Sciatic nerve (tissue), 2 donors: Measurements from ENCODE around the gene NCAPD2. TPM values are rescaled to one million over a fixed set of nuclear protein-coding genes. Genes with fewer than 3 reads are reported as not detected.
"Not testable (repeated sequence)": the region's sequence is repeated elsewhere in the genome, so short reads cannot be mapped to it uniquely, and the experiment has no call there.

Experiments
- ATAC-seq: fragments of 200-7000 bp; cut with Tn5 transposase; one replicate; pipeline ENCODE4 v1.9.1; 2020; ENCODE audit warnings: mild to moderate bottlenecking, moderate library complexity
- DNase-seq: peaks from one replicate; pipeline ENCODE4 v3.0.0-alpha.2; 2020; ENCODE audit warnings: low spot score
- intact Hi-C: fragments of 100-400 bp; cut with DNase I; formaldehyde crosslinking; loops from one replicate; pipeline ENCODE4 v1.14.2; 2022
- total RNA-seq: library from RNA; stranded (reverse); fragmentation: NEBNext Ultra II Directional; extraction: Animal tissue kit (Norgen Biotek cat#: 25700); gene quantifications from one replicate; pipeline ENCODE4 v1.2.1, GENCODE V29; 2021
- donor health status: DM: no; HTN: no; CAD: no.
- donor health status: DM: no; HTN: no; CAD: no.

NCAPD2 gene
- total RNA-seq, 1 donor from 2014 or later = 21.3 TPM

GRCh38 chr12:6488240-6488639, 5.7 kb upstream of the NCAPD2 start:
- intact Hi-C loops = no loop called here
- DNase-seq (no peak), ATAC-seq (no peak)

- ATAC-seq = no peak
- DNase-seq = no peak
- intact Hi-C loops = no loop called here
Measured at GRCh38 chr12:6489449-6489848, 4.5 kb upstream of the NCAPD2 start.

- DNase-seq, ATAC-seq, intact Hi-C loops: not testable (repeated sequence)
Measured at GRCh38 chr12:6490673-6491072, 3.2 kb upstream of the NCAPD2 start.

- DNase-seq = peak; percentile 99
- ATAC-seq = peak; percentile 98
- intact Hi-C loops = loop anchor here (1.0 kb wide), 1 partner anchor 39 kb away; no protein-coding TSS in a partner anchor
Measured at GRCh38 chr12:6492838-6493496, 935 bp upstream of the NCAPD2 start, which contains the start of gene MRPL51. MRPL51 (minus strand) TSS chr12:6493262; CDS start chr12:6493136, 126 bp downstream.

GRCh38 chr12:6494258-6494743, 399 bp downstream of the NCAPD2 start:
- no peak for DNase-seq
- intact Hi-C loops = no loop called here
- no peak for ATAC-seq

- intact Hi-C loops = no loop called here
- no peak for DNase-seq
- no peak for ATAC-seq
Measured at GRCh38 chr12:6494968-6495367, 1.1 kb downstream of the NCAPD2 start.

GRCh38 chr12:6497291-6497690, 3.4 kb downstream of the NCAPD2 start:
- intact Hi-C loops, DNase-seq, ATAC-seq: not testable (repeated sequence)

- DNase-seq = no peak
- intact Hi-C loops = no loop called here
- ATAC-seq = no peak
Measured at GRCh38 chr12:6500466-6500865, 6.6 kb downstream of the NCAPD2 start.

GRCh38 chr12:6507102-6507998, 13.4 kb downstream of the NCAPD2 start:
- no peak for DNase-seq
- ATAC-seq = no peak
- intact Hi-C loops = no loop called here

GRCh38 chr12:6508087-6508486, 14.2 kb downstream of the NCAPD2 start:
- ATAC-seq (no peak), DNase-seq (no peak)
- intact Hi-C loops = no loop called here

GRCh38 chr12:6520186-6520585, 26.3 kb downstream of the NCAPD2 start:
- intact Hi-C loops = no loop called here
- ATAC-seq (no peak), DNase-seq (no peak)

- ATAC-seq (no peak), DNase-seq (no peak)
- intact Hi-C loops = no loop called here
Measured at GRCh38 chr12:6522193-6522592, 28.3 kb downstream of the NCAPD2 start.

- intact Hi-C loops = no loop called here
- ATAC-seq = no peak
- DNase-seq = no peak
Measured at GRCh38 chr12:6523708-6524107, 29.8 kb downstream of the NCAPD2 start.

GRCh38 chr12:6524648-6525047, 30.7 kb downstream of the NCAPD2 start:
- no peak for ATAC-seq
- intact Hi-C loops = no loop called here
- no peak for DNase-seq

- no peak for DNase-seq
- intact Hi-C loops = no loop called here
- ATAC-seq = no peak
Measured at GRCh38 chr12:6526201-6526600, 32.3 kb downstream of the NCAPD2 start.

GRCh38 chr12:6526766-6527525, 33.0 kb downstream of the NCAPD2 start:
- ATAC-seq (no peak), DNase-seq (no peak)
- intact Hi-C loops = no loop called here

- ATAC-seq = no peak
- DNase-seq = no peak
- intact Hi-C loops = no loop called here
Measured at GRCh38 chr12:6527711-6528110, 33.8 kb downstream of the NCAPD2 start.

GRCh38 chr12:6528539-6529235, 34.8 kb downstream of the NCAPD2 start:
- no peak for ATAC-seq
- intact Hi-C loops = no loop called here
- no peak for DNase-seq

GRCh38 chr12:6529291-6529737, 35.4 kb downstream of the NCAPD2 start:
- no peak for ATAC-seq
- DNase-seq = no peak

More at GRCh38 chr12:6529291-6529737, 35.4 kb downstream of the NCAPD2 start:
- intact Hi-C loops = no loop called here
